Measurements from ENCODE around the gene DNAAF9. TPM values are rescaled to one million over a fixed set of nuclear protein-coding genes. Genes with fewer than 3 reads are reported as not detected.

Gene DNAAF9
- total and polyA plus RNA-seq, 2 donors (not counting 1 experiment from before 2014, with no cell fraction given): 11.7 to 19.2 TPM

DNA sequence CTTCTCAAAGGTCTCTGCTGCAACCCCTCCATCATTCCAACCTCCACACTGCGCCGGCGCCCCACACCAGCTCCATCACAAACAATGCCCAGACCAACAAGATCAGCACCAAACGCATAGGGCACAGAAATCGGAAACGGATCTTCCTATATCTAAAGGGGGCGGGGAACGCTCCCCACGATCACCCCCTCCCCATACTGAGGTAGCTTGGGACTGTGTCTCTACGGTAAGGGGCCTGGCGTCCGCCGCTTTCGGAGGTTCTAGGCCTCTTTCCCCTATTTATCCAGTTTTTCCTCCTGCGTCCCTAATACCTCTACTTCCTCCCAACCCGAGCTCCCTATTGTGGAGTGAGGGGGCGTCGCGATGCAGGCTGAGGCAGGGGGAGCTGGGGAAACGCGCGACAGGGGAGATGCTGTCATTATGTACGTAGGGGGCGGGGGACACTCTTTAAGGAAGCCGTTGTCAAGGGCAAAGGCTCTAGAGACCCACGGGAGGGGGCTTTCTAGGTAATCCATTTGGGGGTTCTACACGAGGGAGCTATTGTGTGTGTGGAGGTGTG lies 909 bp downstream of the DNAAF9 start:
- H3K9ac ChIP-seq (ENCODE audit: insufficient read depth, low read length): peak overlapping the region; percentile 87
- H3K9me3 ChIP-seq (ENCODE audit: control insufficient read depth, insufficient read depth, low read depth, low read length): no peaks in the 10 kb centered on the region
- H3K4me1 ChIP-seq (ENCODE audit: control insufficient read depth, extremely low read depth, insufficient read depth, low read length): no peaks in the 10 kb centered on the region
- H3K4me2 ChIP-seq (ENCODE audit: extremely low read depth, insufficient read depth, low read length): peak overlapping the region; percentile 79
- no peaks in the 10 kb centered on the region for H3K36me3 ChIP-seq (ENCODE audit: control insufficient read depth, insufficient read depth, low read length)
- TF ChIP-seq EZH2 (IDR thresholded peaks at IDR 0.05; ENCODE audit: low read length, missing control alignments): no peak
- TF ChIP-seq, protein P1, sequence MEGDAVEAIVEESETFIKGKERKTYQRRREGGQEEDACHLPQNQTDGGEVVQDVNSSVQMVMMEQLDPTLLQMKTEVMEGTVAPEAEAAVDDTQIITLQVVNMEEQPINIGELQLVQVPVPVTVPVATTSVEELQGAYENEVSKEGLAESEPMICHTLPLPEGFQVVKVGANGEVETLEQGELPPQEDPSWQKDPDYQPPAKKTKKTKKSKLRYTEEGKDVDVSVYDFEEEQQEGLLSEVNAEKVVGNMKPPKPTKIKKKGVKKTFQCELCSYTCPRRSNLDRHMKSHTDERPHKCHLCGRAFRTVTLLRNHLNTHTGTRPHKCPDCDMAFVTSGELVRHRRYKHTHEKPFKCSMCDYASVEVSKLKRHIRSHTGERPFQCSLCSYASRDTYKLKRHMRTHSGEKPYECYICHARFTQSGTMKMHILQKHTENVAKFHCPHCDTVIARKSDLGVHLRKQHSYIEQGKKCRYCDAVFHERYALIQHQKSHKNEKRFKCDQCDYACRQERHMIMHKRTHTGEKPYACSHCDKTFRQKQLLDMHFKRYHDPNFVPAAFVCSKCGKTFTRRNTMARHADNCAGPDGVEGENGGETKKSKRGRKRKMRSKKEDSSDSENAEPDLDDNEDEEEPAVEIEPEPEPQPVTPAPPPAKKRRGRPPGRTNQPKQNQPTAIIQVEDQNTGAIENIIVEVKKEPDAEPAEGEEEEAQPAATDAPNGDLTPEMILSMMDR (conservative IDR thresholded peaks at IDR 0.05 in 1 of 2, IDR thresholded peaks at IDR 0.05 in 1 of 2; ENCODE audit: low read depth in 1 of 2, low read length in 2 of 2): no peak
- H3K4me3 ChIP-seq (replicated peaks in 1 of 4; ENCODE audit: control extremely low read depth in 1 of 4, insufficient read depth in 1 of 4, low read depth in 3 of 4, low read length in 4 of 4): peak overlapping the region; percentile 84 to 98 (median 87)
- DNase-seq (ENCODE audit: low read depth in 2 of 2): peak; percentile 6 to 18
- H3K79me2 ChIP-seq (ENCODE audit: control insufficient read depth, insufficient read depth, low read length): peaks cover 49% of the 10 kb centered on the region
- no peaks in the 10 kb centered on the region for H4K20me1 ChIP-seq (ENCODE audit: control insufficient read depth, extremely low read depth, insufficient read depth, low read length)
- H3K27ac ChIP-seq (ENCODE audit: insufficient read depth, low read length): peak overlapping the region; percentile 82
- H3K27me3 ChIP-seq (ENCODE audit: control insufficient read depth, insufficient read depth, low read length): no peaks in the 10 kb centered on the region
- peak overlapping the region; percentile 60 for H2AFZ ChIP-seq (ENCODE audit: low read length)

DNA sequence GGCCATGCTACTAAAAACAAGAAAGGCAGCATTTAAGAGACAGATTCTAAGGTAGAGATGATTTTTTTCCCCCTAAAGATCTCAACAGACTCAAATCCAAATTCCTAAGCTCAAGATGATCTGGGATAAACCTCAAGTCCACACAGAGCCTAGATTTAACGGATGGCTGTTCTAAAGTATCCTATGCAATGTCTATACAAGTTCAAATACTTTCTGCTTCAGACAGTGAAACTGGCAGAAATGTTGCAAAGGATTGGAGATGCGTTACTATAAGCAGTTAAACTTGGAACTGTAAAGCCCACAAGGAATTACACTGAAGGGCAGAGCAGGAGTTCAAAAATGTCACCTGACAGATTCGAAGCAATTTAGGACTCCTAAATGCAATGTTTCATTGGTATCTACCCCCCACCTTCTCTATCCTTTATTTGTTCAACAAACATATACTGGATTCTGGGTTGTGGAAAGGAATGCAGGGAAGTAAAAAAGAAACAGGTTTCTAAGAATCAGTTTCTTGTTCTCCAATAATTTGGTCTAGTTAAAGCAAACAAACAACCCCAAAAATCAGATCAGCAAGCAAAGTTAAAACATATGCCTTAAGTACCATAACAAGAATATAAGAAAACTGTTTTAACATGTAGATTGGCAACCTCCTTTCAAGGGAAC lies 1.6 kb downstream of the DNAAF9 start:
- H2AFZ ChIP-seq (ENCODE audit: low read length): no peak overlapping the region

DNA sequence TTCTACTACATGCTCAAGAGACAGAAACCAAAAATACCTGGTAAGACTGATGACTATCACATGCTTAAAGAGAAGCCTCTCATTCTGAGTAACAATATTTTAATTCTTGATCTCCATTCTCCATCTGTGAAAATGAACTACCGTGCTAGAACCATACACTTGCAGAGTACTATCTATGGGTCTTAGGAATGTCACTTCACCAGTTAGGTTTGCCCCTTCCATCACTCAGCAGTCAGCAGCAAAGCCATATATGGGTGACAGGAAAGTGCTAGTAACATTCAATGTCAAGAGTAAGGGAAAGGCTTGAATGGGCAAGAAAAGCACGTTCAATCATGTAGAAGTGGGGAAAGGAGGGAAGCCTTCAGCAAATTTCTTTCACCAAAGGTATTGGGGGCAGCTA lies 2.3 kb downstream of the DNAAF9 start:
- H3K4me2 ChIP-seq (ENCODE audit: extremely low read depth, insufficient read depth, low read length): peak overlapping the region; percentile 40

More for the DNA sequence above, 1.6 kb downstream of the DNAAF9 start:
- DNase-seq (ENCODE audit: low read depth in 2 of 2): peak in 1 of 2 donors; percentile 5
- Histone ChIP-seq H3K36me3 (ENCODE audit: control insufficient read depth, insufficient read depth, low read length) (no peaks in the 10 kb centered on the region), H3K27me3 (ENCODE audit: control insufficient read depth, insufficient read depth, low read length) (no peaks in the 10 kb centered on the region), H3K79me2 (ENCODE audit: control insufficient read depth, insufficient read depth, low read length) (peaks cover 56% of the 10 kb centered on the region), H3K4me1 (ENCODE audit: control insufficient read depth, extremely low read depth, insufficient read depth, low read length) (no peaks in the 10 kb centered on the region), H3K4me2 (ENCODE audit: extremely low read depth, insufficient read depth, low read length) (peak overlapping the region; percentile 79), H4K20me1 (ENCODE audit: control insufficient read depth, extremely low read depth, insufficient read depth, low read length) (no peaks in the 10 kb centered on the region), H3K27ac (ENCODE audit: insufficient read depth, low read length) (no peak overlapping the region), H3K9ac (ENCODE audit: insufficient read depth, low read length) (no peak overlapping the region), H3K4me3 (replicated peaks in 1 of 4; ENCODE audit: control extremely low read depth in 1 of 4, insufficient read depth in 1 of 4, low read depth in 3 of 4, low read length in 4 of 4) (peak overlapping the region; percentile 84 to 98 (median 87)), H3K9me3 (ENCODE audit: control insufficient read depth, insufficient read depth, low read depth, low read length) (no peaks in the 10 kb centered on the region)
- TF ChIP-seq, protein P1 (conservative IDR thresholded peaks at IDR 0.05 in 1 of 2, IDR thresholded peaks at IDR 0.05 in 1 of 2; ENCODE audit: low read depth in 1 of 2, low read length in 2 of 2): no peak
- no peak for TF ChIP-seq EZH2 (IDR thresholded peaks at IDR 0.05; ENCODE audit: low read length, missing control alignments)

More for the DNA sequence above, 2.3 kb downstream of the DNAAF9 start:
- Histone ChIP-seq H2AFZ (ENCODE audit: low read length) (no peak overlapping the region), H3K9ac (ENCODE audit: insufficient read depth, low read length) (no peak overlapping the region), H3K9me3 (ENCODE audit: control insufficient read depth, insufficient read depth, low read depth, low read length) (no peaks in the 10 kb centered on the region), H3K27me3 (ENCODE audit: control insufficient read depth, insufficient read depth, low read length) (no peaks in the 10 kb centered on the region), H3K4me3 (replicated peaks in 1 of 4; ENCODE audit: control extremely low read depth in 1 of 4, insufficient read depth in 1 of 4, low read depth in 3 of 4, low read length in 4 of 4) (peak overlapping the region in 1 of 4 experiments; percentile 84), H3K36me3 (ENCODE audit: control insufficient read depth, insufficient read depth, low read length) (no peaks in the 10 kb centered on the region), H4K20me1 (ENCODE audit: control insufficient read depth, extremely low read depth, insufficient read depth, low read length) (no peaks in the 10 kb centered on the region), H3K4me1 (ENCODE audit: control insufficient read depth, extremely low read depth, insufficient read depth, low read length) (no peaks in the 10 kb centered on the region), H3K27ac (ENCODE audit: insufficient read depth, low read length) (no peak overlapping the region), H3K79me2 (ENCODE audit: control insufficient read depth, insufficient read depth, low read length) (peaks cover 59% of the 10 kb centered on the region)
- no peak for DNase-seq (ENCODE audit: low read depth in 2 of 2)
- TF ChIP-seq, protein P1 (conservative IDR thresholded peaks at IDR 0.05 in 1 of 2, IDR thresholded peaks at IDR 0.05 in 1 of 2; ENCODE audit: low read depth in 1 of 2, low read length in 2 of 2): no peak
- TF ChIP-seq EZH2 (IDR thresholded peaks at IDR 0.05; ENCODE audit: low read length, missing control alignments): no peak
